Measurements from ENCODE around the gene TMPRSS6.

The TMPRSS6 gene

DNA sequence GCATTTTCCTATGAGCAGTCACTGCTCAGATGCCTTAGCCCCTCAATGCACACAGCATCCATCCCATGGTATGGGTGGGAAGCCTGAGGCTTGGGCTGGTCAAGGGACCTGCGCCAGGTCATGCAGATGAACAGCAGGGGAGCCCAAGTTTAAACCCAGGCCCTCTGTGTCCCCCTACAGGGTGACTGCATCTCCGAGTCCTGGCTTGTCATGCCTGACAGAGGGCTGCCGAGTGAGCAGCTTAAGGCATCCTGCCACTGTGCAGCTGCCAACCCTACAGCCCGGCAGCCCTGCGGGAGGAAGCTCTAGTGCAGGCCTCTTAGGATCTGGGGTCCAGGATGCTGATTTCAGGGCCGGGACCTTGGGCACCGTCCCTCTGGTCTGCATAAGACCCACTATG lies 30.2 kb upstream of the TMPRSS6 start:
- DNase-seq, result no peak

DNA sequence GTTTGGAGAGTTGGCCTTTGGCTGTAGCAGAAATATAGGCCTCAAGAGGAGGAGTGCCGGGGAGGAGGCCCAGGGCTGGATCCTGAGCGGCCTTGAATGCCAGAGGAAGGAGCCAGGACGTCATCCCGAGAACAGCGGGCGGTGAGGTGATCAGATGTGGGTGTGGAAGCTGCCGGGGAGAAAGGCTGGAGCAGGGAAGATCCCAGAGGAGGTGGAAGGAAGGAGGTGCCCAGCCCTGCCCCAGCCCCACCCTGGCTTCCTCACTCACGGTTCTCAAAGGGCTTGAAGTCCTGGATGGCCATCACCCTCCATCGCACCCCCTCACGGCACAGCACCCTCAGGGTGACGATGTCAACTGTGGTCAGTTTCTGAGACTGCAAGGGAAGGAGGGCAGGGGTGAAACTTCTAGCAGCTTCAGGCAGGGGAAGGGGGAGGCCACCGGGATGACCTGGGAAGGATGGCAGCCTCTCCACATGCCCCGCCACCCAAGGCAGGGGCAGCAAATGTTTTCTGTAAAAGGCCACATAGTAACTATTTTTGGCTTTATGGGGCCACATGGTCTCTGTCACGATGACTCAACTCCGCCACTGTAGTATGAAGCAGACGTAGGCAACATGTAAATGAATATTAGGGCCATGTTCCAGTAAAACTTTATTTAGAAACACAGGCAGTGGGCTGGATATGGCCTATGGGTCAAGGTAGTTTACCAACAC lies 29.5 kb upstream of the TMPRSS6 start:
- DNase-seq, result no peak

DNA sequence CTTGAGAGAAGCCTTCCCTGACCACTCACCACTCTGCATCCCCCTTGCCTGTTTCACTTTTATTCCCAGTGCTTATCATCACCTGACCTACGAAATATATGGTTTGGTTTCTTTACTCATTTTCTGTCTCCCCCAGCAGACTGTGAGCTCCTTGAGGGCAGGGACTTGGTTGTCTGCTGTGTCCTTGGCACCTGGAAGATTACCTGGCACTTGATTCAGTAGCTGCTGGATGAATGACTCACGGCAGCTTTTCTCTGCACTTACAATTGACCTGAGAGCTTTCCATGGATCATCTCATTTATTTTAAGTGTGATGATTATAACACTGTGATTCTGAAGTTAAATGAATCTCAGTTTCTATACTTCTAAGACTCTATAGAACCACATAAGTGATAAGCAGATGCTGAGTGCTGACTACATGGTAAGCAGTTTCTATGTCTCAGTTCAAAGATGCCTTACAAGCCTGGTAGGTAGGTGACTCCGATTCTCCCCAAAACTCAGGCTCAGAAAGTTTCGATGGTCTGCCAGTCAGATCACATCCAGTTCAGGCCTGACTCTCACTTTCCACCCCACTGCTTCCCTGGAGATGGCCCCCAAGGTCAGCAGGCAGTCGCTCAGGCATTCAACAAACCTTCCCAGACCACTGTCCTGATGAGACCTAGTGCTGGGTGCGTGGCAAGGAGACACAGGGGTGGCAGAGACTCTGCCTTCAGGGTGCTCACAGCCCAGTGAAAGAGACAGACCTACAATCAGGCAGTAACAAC lies 28.6 kb upstream of the TMPRSS6 start:
- DNase-seq, result no peak

DNA sequence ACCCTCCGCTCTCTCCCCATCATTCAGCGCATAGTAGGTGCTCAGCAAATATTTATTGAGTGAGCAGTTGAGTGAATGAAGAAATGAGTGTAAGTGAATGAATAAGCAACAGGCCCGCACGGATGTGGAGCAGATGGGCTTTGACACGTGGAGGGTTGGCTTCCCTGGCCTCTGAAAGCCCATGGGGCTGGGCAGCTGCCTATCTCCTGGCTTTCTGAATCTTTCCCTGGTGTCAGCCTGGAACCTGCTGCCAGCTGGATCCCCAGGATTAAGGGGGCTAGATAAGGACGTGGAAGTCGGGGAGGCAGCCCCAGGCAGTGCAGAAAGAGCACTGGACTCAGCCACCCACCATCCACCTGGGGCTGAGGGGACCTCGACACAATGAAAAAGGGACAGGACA lies 27.6 kb upstream of the TMPRSS6 start:
- DNase-seq, result no peak

DNA sequence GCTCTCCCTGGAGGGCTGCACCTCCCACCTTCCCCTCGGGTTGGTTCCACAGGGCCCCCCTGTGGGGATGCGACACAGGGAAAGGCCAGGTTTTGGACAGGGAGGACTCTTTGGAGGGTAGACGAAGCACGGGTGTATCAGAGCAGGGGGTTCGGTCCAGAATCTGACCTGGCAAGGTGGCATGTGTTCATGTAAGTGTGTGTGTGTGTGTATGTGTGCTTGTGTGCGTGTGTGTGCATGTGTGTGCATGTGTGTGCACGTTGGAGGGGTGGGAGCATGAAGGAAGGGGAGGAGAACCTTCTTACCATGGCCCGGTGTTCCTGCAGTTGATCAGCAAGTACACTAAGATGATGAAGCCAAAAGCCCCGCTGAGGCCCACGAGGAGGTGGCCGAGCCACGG lies 25.5 kb upstream of the TMPRSS6 start:
- DNase-seq, result no peak

DNA sequence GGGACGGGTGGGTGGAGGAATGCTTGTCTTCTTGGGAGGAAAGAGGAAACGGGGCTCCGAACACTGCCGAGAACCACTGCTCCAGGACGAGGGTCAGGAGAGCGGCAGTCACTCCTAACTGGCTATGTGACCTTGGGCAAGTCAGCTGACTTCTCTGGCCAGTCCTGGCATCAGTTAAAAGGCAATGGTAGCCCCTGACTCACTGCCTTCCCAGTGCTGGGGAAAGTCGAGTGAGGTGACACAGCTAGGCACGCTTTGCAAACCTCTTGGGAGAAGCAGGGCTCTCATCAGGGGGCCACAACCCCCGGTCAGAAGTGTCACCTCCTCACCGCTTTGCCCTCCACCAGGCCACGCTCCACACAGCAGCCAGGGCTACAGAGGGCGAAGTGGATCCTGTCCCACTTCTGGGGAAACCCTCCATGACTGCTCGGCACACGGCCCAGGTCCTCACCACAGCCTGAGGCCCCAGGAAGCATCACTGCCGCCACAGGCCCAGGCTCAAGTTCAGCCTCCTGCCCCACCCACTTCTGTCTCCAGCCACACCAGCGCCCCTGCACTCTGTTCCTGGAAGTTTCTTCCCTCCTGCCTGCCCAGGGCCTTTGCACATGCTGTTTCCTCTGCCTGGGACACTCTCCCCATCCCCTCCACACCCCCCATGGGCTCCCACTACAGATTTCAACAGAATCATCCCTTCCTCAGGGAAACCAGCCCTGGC lies 23.9 kb upstream of the TMPRSS6 start:
- DNase-seq, result no peak

DNA sequence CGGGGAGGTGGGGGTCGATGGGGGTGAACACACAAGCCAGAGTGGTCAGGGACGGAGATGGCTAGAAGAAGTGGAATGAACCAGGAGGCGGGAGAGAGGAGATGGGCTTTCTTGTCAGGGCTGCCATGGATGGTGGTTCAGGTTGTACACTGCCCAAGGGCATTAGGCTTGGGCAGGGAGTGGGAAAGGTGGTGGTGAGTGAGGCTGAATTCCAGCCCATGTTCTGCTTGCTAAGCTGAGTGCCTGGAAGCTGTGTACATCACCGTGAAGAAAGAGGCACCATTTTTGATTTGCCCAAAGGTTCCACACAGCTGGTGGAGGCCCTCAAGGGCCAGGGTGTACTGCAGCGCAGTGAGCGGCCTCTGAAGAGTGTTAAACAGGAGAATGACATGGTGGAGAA lies 23.3 kb upstream of the TMPRSS6 start:
- DNase-seq, result no peak

DNA sequence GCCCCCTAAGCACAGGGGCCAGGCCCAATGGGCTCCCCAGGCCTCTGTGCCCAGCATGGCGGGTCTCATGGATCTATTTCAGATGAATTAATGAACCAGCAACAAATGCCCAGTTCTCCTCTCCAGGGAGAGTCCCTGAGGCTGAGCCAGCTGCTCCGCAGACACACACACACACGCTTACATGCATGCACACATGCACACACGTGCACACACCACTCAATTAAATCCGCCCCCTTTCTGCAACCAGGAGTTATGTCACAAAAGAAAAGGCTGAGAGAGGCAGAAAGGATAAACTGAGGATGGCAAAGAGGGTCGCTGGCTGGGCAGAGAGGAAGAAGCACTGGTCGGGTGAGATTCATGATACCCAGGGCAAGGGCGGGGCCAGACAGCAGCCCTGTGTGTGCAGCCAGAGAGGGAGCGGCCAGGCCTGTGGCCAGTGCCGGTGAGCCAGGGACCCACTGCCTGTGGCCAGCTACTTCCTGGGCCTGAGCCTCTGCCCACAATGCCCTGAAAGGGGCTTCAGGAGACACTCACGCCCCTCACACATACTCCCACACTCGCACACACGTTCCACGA lies 20.4 kb upstream of the TMPRSS6 start:
- DNase-seq, result no peak

DNA sequence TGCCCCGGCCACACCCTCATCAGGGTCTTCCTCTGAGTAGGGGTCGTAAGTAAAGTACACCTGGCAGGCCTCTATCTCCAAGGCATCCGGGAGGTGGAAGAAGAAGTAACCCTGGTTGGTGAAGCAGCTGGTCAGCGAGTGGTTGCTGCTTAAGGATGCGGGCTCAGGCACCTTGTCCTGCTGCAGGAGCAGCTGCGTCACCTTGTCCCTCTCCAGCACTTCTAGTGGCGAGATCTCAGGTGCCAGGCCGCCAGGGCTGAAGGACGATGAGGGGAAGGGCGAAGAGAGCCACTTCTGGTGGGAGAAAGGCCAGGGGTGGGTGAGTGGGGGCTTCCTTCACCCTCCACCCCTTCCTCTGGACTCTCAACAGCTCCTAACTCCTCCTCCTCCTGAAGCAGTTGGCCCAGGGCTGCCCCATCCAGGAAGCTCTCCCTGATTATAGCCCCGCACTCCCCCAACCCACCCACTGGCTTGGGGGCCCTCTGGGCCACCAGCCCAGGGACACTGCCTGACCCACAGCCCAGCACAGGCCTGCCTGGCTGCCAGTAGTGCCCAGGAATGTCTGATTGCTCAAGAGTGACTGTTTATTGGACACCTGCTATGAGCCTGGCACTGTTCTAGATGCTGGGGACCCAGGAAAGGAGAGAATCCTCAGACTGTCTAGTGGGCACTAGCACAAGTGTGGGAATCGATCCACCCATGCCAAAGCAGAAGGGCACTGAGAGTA lies 19.2 kb upstream of the TMPRSS6 start:
- DNase-seq, result no peak

DNA sequence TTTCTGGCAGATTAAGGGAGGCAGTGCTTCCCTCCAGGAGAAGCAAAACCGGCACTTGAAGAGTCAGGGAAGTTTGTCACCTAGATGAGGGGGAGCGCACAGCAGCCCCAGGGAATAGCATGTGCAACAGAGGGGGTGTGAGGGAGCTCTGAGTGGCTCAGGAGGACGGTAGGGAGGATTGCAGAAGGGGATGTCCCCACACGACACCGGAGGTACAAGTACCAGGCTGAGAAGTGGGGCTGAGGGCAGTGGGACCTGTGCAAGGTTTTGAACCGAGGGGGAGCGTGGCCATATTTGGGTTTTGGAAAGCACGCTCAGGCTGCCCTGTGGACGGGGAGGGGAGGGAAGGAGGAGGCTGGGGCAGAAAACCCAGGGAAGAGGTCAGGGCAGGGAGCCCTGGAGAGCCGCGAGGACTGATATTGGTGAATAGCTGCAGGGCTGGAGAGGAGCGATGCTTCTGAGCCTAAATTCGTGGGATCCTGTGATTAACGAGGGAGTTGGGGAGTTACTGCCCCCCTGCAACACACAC lies 17.9 kb upstream of the TMPRSS6 start:
- DNase-seq, result no peak

DNA sequence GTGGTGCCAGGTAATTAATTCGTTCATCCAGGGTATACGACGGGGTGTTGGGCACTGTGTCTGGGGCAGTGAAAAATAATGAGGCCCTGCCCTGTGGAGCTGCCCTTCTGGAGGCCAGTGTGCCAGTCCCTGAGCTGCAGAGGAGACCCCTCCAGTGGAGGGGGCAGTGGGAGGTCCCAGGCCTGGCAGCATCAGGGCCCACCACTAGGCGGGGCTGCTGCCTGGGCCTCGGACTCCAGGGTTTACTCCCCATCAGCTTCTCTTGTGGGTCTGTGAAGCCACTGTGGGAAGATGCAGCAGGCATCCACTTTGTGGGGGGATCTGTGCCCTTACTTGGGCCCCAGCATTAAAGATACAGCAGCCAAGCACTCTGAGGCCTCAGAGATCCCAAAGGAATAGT lies 17.4 kb upstream of the TMPRSS6 start:
- no peak for DNase-seq

DNA sequence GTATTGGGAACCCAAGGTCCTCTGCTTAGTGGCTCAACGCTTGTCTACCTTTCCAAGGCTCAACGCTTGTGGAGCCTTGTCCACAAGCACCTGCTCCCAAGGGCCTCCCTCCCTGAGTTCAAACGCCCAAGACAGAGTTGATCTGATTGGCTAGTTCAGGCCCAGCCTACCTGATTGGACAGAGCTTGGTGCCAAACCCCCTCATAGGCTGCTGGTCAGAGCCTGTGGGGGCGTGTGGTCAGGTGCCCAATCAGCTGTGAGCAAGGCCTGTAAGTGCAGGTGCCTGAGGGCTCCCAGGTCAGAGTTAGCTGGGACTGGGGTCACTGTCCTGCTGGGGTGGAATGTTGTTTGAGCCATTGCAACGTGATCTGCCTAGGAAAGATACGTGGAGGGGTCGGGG lies 16.9 kb upstream of the TMPRSS6 start:
- no peak for DNase-seq

DNA sequence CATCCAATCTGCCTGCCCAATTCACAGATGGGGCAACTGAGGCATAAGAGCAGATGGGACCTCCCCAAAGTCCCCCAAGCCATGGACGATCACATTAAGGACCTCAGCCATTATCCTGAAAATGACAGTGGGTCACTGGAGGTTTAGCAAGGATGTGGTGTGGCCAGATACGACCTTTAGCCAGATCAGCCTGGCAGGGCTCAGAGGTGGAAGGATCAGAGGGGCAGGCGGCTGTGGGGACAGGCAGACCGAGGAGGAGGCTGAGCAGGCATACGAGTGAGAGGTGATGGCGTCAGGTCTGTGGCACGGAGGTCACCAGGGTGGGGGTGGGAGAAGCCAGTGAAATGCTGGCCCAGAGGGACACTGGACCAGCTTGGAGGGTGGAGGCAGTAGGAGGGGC lies 14.1 kb upstream of the TMPRSS6 start:
- no peak for DNase-seq

DNA sequence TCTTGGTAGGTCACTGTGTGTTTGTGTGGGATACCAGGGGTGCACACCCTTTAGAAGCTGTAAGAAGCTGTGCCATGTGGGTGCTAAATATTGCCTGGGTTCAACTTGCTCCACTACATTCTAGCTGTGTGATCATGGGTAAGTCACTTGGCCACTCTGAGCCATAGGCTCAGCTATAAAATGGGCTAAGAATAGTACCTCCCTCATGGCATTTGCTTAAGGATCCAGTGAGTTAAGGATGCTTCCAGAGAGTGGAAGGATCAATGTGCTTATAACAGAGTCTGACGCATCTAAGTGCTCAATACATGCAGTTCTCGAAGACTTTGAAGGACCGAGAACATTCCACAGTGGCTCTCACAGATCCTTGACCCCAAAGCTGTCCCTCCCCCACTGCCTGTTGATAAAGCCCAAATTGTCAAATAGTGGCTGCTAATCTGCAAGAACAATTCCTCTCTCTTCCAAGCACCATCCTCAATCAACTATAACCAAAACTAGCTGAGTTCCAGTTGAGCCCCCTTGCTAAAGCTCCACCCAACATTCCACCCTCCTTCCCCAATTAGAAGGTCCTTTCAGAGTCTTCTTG lies 13.2 kb upstream of the TMPRSS6 start:
- DNase-seq, result no peak

DNA sequence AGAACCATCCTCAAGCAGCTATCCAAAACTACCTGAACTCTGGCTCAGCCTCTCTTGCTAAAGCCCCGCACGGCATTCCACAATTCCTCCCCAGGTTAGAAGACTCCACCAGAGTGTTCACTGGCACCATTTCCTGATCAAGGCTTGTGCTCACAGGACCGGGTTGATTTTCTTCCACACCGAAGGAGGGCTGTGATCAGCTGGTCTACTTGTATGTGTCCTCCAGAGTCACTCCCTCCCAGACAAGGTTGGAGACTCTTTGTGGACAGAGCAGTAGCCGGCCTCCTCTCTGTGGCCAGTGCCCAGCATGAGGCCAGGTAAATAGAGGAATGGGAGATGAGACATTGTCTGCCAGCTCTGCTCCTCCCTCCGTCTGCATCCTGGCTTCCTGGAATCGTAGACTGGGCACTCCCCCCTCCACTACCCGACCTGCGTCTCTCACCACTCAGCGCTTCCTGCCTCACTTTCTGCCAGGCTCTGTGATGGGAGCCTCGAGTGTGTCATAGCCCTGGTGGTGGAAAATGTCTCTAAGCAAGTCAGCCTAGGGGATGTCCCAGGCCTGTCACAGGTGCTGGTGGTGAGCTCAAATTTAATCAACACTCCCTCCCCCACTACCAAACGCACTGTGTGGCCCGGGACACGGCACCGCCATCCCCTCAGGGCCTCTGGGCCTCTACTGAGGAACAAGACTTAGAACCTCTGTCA lies 12.5 kb upstream of the TMPRSS6 start:
- no peak for DNase-seq

DNA sequence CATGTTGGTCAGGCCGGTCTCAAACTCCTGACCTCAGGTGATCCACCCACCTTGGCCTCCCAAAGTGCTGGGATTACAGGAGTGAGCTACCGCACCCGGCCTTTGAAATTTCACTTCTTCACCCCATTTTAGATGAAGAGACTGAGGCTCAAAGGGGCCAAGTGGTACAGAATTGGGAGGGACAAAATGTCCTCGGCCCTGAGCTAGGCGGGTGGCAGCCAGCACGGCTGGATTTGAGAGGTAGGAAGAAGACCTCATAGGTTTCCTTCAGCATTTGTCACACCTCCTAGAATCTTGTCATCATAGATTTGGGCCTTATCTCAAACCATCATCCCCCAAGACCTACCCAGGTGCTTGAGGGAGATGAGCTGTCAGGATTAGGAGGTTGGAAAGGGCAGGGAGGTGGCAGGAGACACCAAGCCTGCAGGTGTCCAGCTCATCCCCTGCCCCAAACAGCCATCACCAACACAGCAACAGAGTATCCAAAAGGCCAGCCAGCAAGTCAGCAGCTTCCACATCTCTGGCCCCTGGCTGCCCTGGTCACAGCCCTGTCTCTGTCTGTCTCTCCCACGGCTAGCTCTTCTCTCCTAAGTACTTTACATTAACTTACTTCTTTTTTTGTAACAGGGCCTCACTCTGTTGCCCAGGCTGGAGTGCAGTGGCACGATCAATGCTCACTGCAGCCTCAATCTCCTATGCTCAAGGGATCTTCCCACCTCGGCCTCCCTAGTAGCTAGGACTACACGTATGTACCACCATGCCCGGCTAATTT lies 11.2 kb upstream of the TMPRSS6 start:
- no peak for DNase-seq

DNA sequence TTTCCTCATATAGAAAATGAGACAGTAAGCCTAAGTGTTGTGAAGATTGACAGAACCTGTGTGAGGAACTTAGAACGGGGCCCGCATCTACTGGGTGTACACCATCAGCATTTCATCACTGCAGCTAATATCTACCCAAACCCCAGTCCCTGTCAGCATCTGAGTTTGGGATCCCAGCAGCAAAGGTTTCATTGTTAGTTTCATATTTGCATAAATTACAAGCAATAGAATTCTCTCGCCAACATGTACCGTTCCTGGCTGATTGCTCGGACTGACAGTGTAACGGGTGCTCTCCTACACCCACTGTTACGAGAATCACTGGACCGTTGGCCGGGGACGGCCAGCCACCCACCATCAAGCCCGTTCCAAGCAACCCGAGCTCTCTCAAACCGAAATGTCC lies 10.4 kb upstream of the TMPRSS6 start:
- DNase-seq, result no peak

DNA sequence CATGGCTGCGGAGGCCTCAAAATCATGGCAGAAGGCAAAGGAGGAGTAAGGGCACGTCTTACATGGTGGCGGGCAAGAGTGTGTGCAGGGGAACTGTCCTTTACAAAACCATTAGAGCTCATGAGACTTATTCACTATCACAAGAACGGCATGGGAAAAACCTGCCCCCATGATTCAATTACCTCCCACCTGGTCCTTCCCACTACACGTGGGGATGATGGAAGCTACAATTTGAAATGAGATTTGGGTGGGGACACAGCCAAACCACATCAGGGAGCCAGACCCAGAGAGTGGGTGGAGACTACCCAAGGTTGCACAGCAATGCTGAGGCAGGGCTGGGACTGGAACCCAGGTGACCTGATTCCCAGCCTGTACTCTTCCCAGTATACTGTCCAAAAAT lies 8.6 kb upstream of the TMPRSS6 start:
- DNase-seq, result no peak

DNA sequence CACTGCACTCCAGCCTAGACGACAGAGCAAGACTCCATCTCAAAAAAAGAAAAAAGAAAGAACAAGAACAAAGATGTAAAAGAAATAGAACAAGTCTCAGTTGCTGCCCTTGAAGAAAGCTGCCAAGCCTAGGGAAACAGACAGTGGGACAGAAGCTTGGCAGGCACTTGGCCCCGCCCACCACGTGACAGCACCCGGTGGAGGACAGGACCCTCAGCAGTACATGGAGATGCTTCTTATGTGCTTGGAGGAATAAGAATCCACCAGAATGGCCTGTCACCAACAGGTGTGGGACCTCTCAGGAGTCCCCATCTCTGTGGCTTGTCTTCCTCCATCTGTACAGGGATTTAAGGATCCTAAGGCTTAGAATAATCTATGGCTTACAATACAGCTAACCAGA lies 7.6 kb upstream of the TMPRSS6 start:
- no peak for DNase-seq

DNA sequence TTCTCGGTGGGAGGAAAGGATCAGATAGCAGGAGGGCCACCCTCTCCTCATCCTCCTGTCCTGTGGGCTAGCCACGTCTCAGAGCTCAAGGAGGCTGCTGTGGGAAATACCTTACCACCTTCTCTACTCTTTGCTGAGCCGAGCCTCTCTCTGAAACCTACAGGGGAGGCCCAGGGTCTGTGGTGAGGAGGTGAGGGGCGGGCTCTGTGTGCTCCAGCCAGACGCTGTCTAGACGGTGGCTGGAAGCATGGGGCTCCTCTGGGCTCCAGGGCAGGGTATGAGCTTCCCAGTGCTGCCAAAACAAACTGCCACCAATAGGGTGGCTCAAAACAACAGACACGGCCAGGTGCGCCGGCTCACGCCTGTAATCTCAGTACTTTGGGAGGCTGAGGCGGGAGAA lies 5.5 kb upstream of the TMPRSS6 start:
- DNase-seq, result no peak

DNA sequence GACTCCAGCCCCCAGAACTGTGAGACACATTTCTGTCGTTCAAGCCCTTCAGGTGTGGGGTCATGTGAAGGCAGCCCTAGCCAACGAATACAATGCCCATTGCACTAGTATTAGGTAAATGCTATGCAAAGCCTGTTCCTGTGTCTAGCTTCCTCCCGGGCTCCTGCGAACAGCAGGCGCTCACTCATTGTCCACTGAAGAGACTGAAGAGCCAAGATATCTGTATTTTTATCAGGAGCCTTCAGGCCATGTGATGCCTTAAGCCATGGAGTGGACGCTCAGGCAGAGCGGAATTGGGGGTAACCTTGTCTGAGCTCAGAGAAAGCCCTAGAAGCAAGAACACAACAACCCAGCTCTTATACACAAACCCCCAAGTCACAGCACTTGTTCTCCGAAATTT lies 4.2 kb upstream of the TMPRSS6 start:
- DNase-seq, result no peak
